ENCODE data around the gene ABCC8. TPM values are rescaled to one million over a fixed set of nuclear protein-coding genes. Genes with fewer than 3 reads are reported as not detected.

ABCC8 gene
- total and polyA plus RNA-seq, 2 donors from 2014 or later, result 1.3 to 3.2 TPM

- no peak for FAIRE-seq
Observed at GRCh38 chr11:17416492-17416891, 60.2 kb downstream of the ABCC8 start.

GRCh38 chr11:17415523-17416104, 61.0 kb downstream of the ABCC8 start:
- TF ChIP-seq CTCF (IDR thresholded peaks at IDR 0.05; ENCODE audit: borderline replicate concordance, extremely low read depth, insufficient read depth), result no peak
- intact Hi-C loops (cut with DNase I), result no loop called here

More at GRCh38 chr11:17416492-17416891, 60.2 kb downstream of the ABCC8 start:
- intact Hi-C loops (cut with DNase I), result no loop called here
- Histone ChIP-seq H3K9ac (ENCODE audit: low read length in 3 of 3) (no peak overlapping the region), H3K9me3 (ENCODE audit: control insufficient read depth in 2 of 3, insufficient read depth in 1 of 3, low read length in 3 of 3) (no peaks in the 10 kb centered on the region), H3K27ac (ENCODE audit: low read depth in 2 of 2, low read length in 2 of 2) (no peak overlapping the region), H3K36me3 (ENCODE audit: control insufficient read depth in 2 of 3, insufficient read depth in 3 of 3, low read length in 3 of 3) (no peaks in the 10 kb centered on the region), H3K4me3 (ENCODE audit: low read length in 3 of 3) (no peak overlapping the region), H3K4me1 (ENCODE audit: control insufficient read depth in 2 of 3, insufficient read depth in 2 of 3, low read depth in 1 of 3, low read length in 3 of 3) (peaks cover 0 to 3% (median 0%) of the 10 kb centered on the region in 3 donors), H3K27me3 (ENCODE audit: control insufficient read depth, insufficient read depth, low read length) (no peaks in the 10 kb centered on the region)
- TF ChIP-seq CTCF (IDR thresholded peaks at IDR 0.05; ENCODE audit: borderline replicate concordance, extremely low read depth, insufficient read depth), result no peak
- no peak for DNase-seq

GRCh38 chr11:17414992-17415391, 61.7 kb downstream of the ABCC8 start:
- Histone ChIP-seq H3K4me1 (ENCODE audit: control insufficient read depth in 2 of 3, insufficient read depth in 2 of 3, low read depth in 1 of 3, low read length in 3 of 3) (peaks cover 0 to 5% (median 0%) of the 10 kb centered on the region in 3 donors), H3K27me3 (ENCODE audit: control insufficient read depth, insufficient read depth, low read length) (no peaks in the 10 kb centered on the region), H3K27ac (ENCODE audit: low read depth in 2 of 2, low read length in 2 of 2) (no peak overlapping the region), H3K4me3 (ENCODE audit: low read length in 3 of 3) (no peak overlapping the region), H3K9me3 (ENCODE audit: control insufficient read depth in 2 of 3, insufficient read depth in 1 of 3, low read length in 3 of 3) (no peaks in the 10 kb centered on the region), H3K36me3 (ENCODE audit: control insufficient read depth in 2 of 3, insufficient read depth in 3 of 3, low read length in 3 of 3) (no peaks in the 10 kb centered on the region), H3K9ac (ENCODE audit: low read length in 3 of 3) (no peak overlapping the region)
- TF ChIP-seq CTCF (IDR thresholded peaks at IDR 0.05; ENCODE audit: borderline replicate concordance, extremely low read depth, insufficient read depth), result no peak
- FAIRE-seq (no peak), DNase-seq (no peak)
- intact Hi-C loops (cut with DNase I), result no loop called here

More at GRCh38 chr11:17415523-17416104, 61.0 kb downstream of the ABCC8 start:
- no peaks in the 10 kb centered on the region for H3K36me3 ChIP-seq (ENCODE audit: control insufficient read depth in 2 of 3, insufficient read depth in 3 of 3, low read length in 3 of 3)
- H3K4me1 ChIP-seq (ENCODE audit: control insufficient read depth in 2 of 3, insufficient read depth in 2 of 3, low read depth in 1 of 3, low read length in 3 of 3), result peaks cover 0 to 5% (median 0%) of the 10 kb centered on the region in 3 donors
- FAIRE-seq (no peak), DNase-seq (no peak)
- H3K4me3 ChIP-seq (ENCODE audit: low read length in 3 of 3), result no peak overlapping the region
- H3K27me3 ChIP-seq (ENCODE audit: control insufficient read depth, insufficient read depth, low read length), result no peaks in the 10 kb centered on the region
- H3K9ac ChIP-seq (ENCODE audit: low read length in 3 of 3), result no peak overlapping the region
- H3K27ac ChIP-seq (ENCODE audit: low read depth in 2 of 2, low read length in 2 of 2), result no peak overlapping the region
- no peaks in the 10 kb centered on the region for H3K9me3 ChIP-seq (ENCODE audit: control insufficient read depth in 2 of 3, insufficient read depth in 1 of 3, low read length in 3 of 3)

Data from kidney (tissue), 14 donors.